ENCODE data around the gene TTI1. TPM values are rescaled to one million over a fixed set of nuclear protein-coding genes. Genes with fewer than 3 reads are reported as not detected.

The TTI1 gene
- total and polyA plus RNA-seq, 2 of the 13 experiments (the other 11 are each of a cell fraction or from before 2014, with no cell fraction given), result 22.9 to 39.8 TPM

DNA sequence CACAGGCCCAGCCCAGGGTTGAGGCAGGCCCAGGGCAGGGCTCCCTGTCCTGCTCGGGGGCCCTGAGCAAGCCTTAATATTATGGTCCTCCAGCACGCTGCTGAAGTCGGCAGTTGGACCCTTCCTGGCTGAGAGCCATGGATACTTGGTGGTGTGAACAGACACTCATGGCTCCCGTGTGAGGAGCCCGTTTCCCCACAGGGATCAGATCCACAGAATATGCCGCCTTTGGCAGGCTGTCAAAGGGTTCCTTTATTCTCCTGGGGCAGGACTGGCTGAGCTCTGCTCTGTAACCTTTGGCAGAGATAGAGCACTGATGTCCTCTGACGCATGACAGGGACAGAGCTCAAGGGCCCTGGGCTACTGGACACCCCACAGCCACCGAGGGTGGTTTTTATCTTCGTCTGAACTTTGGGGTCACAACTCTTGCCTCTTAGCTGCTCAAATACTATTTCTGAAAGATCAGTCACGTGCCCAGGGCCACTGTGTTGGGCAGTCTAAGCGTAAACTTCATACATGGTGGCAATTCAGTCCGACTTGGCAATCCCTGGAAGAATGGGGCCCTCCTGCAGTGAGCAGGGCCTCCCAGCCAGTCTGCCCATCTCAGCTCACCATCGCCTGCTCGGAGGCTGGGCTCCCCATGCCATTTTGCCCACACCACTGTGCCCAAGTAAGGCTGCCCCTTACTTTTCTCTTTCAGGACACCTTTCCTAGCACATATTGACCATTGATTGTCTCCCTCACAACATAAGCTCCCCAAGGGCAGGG lies 49.1 kb downstream of the TTI1 start (continued):
- TF ChIP-seq, protein P1, sequence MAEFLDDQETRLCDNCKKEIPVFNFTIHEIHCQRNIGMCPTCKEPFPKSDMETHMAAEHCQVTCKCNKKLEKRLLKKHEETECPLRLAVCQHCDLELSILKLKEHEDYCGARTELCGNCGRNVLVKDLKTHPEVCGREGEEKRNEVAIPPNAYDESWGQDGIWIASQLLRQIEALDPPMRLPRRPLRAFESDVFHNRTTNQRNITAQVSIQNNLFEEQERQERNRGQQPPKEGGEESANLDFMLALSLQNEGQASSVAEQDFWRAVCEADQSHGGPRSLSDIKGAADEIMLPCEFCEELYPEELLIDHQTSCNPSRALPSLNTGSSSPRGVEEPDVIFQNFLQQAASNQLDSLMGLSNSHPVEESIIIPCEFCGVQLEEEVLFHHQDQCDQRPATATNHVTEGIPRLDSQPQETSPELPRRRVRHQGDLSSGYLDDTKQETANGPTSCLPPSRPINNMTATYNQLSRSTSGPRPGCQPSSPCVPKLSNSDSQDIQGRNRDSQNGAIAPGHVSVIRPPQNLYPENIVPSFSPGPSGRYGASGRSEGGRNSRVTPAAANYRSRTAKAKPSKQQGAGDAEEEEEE (CRISPR knock-in tag; IDR thresholded peaks at IDR 0.05; ENCODE audit: borderline replicate concordance), result no peak
- no peak for TF ChIP-seq SCMH1 (CRISPR knock-in tag; IDR thresholded peaks at IDR 0.05; ENCODE audit: borderline replicate concordance)
- peak; percentile 84 for TF ChIP-seq TARDBP (CRISPR knock-in tag; IDR thresholded peaks at IDR 0.05)
- TF ChIP-seq SP140L (CRISPR knock-in tag; IDR thresholded peaks at IDR 0.05; ENCODE audit: borderline replicate concordance), result no peak
- no peak for TF ChIP-seq ZNF207 (IDR thresholded peaks at IDR 0.05; ENCODE audit: borderline replicate concordance)
- no peak; the same call in 1 of the 2 replicates for TF ChIP-seq KLF12 (CRISPR knock-in tag; IDR thresholded peaks at IDR 0.05; ENCODE audit: borderline replicate concordance)
- TF ChIP-seq ZC3H4 (CRISPR knock-in tag; IDR thresholded peaks at IDR 0.05; ENCODE audit: borderline replicate concordance), result no peak
- no peak for TF ChIP-seq NR3C1 (CRISPR knock-in tag; IDR thresholded peaks at IDR 0.05)
- TF ChIP-seq, protein P2, sequence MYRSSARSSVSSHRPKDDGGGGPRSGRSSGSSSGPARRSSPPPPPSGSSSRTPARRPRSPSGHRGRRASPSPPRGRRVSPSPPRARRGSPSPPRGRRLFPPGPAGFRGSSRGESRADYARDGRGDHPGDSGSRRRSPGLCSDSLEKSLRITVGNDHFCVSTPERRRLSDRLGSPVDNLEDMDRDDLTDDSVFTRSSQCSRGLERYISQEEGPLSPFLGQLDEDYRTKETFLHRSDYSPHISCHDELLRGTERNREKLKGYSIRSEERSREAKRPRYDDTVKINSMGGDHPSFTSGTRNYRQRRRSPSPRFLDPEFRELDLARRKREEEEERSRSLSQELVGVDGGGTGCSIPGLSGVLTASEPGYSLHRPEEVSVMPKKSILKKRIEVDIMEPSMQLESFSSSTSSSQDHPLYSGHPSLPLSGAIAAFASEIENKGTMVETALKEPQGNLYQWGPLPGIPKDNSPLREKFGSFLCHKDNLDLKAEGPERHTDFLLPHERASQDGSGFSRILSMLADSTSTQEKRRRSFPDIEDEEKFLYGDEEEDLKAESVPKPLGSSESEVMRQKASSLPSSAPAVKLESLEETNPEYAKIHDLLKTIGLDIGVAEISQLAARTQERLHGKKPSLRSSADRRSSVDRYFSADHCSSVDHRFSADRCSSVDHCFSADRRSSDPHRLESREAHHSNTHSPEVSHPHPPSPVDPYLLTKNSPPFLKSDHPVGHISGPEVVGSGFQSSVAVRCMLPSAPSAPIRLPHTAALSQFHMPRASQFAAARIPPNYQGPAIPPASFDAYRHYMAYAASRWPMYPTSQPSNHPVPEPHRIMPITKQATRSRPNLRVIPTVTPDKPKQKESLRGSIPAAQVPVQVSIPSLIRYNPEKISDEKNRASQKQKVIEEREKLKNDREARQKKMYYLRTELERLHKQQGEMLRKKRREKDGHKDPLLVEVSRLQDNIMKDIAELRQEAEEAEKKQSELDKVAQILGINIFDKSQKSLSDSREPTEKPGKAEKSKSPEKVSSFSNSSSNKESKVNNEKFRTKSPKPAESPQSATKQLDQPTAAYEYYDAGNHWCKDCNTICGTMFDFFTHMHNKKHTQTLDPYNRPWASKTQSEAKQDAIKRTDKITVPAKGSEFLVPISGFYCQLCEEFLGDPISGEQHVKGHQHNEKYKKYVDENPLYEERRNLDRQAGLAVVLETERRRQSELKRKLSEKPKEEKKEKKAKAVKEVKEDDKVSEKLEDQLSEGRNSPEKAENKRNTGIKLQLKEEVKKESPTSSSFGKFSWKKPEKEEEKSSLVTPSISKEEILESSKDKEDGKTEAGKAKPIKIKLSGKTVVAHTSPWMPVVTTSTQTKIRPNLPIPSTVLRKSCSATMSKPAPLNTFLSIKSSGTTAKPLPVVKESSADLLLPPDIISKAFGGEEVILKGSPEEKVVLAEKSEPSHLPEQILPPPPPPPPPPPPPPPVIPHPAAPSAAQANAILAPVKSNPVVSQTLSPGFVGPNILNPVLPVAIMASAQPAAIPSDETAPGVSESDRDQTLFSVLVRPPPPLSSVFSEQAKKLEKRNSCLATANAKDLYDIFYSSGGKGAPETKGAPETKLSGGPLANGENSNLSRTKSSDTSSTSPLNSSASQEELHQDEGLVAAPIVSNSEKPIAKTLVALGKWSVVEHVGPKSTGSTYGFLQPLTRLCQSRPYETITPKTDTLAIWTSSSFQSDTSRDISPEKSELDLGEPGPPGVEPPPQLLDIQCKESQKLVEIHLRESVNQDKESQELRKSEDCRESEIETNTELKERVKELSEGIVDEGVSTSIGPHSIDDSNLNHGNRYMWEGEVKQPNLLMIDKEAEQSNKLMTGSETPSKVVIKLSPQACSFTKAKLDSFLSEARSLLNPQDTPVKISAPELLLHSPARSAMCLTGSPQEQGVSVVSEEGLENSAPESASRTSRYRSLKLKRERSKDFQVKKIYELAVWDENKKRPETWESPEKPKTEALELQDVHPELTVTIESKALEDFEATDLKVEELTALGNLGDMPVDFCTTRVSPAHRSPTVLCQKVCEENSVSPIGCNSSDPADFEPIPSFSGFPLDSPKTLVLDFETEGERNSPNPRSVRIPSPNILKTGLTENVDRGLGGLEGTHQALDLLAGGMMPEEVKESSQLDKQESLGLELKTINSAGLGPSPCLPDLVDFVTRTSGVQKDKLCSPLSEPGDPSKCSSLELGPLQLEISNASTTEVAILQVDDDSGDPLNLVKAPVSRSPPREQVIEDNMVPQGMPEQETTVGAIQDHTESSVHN (CRISPR knock-in tag; IDR thresholded peaks at IDR 0.05), result no peak
- no peak for TF ChIP-seq ZNF326 (CRISPR knock-in tag; IDR thresholded peaks at IDR 0.05; ENCODE audit: borderline replicate concordance)
- TF ChIP-seq ELF4 (CRISPR knock-in tag; IDR thresholded peaks at IDR 0.05; ENCODE audit: borderline replicate concordance), result no peak
- TF ChIP-seq ZUFSP (CRISPR knock-in tag; IDR thresholded peaks at IDR 0.05; ENCODE audit: borderline replicate concordance), result no peak
- TF ChIP-seq SP5 (CRISPR knock-in tag; IDR thresholded peaks at IDR 0.05; ENCODE audit: borderline replicate concordance, low read depth), result no peak
- no peak for TF ChIP-seq RBM22 (optimal IDR thresholded peaks at IDR 0.05; ENCODE audit: low read length)
- peak; percentile 70; the same call in 1 of the 2 replicates for TF ChIP-seq BORCS8-MEF2B (CRISPR knock-in tag; IDR thresholded peaks at IDR 0.05)
- TF ChIP-seq, protein P3, sequence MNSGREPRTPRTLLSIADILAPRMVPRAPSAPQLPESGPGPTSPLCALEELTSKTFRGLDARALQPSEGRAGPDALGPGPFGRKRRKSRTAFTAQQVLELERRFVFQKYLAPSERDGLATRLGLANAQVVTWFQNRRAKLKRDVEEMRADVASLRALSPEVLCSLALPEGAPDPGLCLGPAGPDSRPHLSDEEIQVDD (CRISPR knock-in tag; IDR thresholded peaks at IDR 0.05; ENCODE audit: borderline replicate concordance), result no peak
- TF ChIP-seq FOXM1 (CRISPR knock-in tag; IDR thresholded peaks at IDR 0.05), result no peak

Data from HepG2 (cell line).